MM.1S (cell line): ENCODE data around the gene CTNNA1.

ENCODE experiments used
- CTCF ChIP-seq: fragments of 300-600 bp; sonication (generic); IDR thresholded peaks from 2 replicates; pipeline ENCODE4 v1.5.1; 2016; ENCODE audit warnings: antibody characterized with exemption, low read length, mixed read lengths
- EZH2 ChIP-seq: fragments of 300-600 bp; sonication (generic); optimal IDR thresholded peaks from 2 replicates; pipeline ENCODE3; 2017; ENCODE audit warnings: low read depth, mild to moderate bottlenecking, antibody characterized with exemption, low read length, mixed read lengths
- EZH2phosphoT487 ChIP-seq: fragments of 300-600 bp; sonication (generic); IDR thresholded peaks from 2 replicates; pipeline ENCODE4 v1.6.1; 2018; ENCODE audit warnings: antibody characterized with exemption, low read length

DNA sequence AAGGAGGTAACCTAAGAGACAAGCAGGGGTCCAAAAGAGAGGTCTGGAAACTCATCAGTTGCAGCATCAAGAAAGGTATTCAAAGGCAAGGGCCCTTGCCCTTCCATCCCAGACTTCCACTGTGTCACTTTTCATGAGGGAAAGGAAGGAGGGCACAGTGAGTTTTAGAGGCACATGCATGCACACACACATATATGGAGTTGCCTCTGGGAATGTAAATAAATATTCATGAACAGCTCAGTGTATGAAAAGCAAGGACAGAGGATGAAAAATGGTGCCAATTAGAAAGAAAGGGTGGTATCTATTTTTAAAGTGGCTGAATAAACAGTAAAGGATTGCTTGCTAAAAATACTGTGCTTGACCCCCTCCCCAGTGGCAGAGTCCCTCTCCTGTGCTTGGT, 227.2 kb downstream of the CTNNA1 start:
- no peak for TF ChIP-seq CTCF
- TF ChIP-seq EZH2: no peak
- TF ChIP-seq EZH2phosphoT487: no peak
